Epithelial cell of esophagus (primary cell): ENCODE data around the gene FBXL3.

Experiments used
- DNase-seq: peaks from one replicate; pipeline ENCODE4 v3.0.0; 2010; ENCODE audit warnings: low read depth
- H3K4me3 ChIP-seq: 2 replicates; pipeline ENCODE4 v1.5.1; 2011; ENCODE audit warnings: mild to moderate bottlenecking, low read length, control low read depth
- CTCF ChIP-seq: IDR thresholded peaks from 2 replicates; pipeline ENCODE4 v1.5.1; 2011; ENCODE audit warnings: low read depth, mild to moderate bottlenecking, low read length, control low read depth, inconsistent platforms; ENCODE audit not compliant: insufficient read depth; ENCODE audit errors: missing control alignments

The FBXL3 gene

DNA sequence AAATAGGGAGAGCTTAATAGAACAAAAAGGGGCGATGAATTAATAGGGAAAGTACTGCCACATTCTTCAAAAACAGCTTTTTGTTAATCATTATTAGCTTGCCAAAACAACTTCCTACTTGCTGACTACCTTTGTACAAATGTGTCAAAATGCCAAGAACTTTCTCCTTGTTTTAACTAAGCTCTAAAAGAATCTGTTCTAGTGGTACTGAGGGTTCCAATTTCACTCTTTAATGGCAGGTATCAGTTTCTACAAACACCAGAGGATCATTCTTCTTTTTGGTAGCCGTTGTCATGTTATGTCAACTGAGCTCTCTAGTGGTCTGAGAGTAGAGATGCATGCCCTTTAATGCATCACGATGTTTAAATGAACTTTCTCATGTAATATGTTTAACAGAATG is 29.4 kb upstream of the FBXL3 start:
- DNase-seq: no peak
- H3K4me3 ChIP-seq: no peak overlapping the region
- no peak for TF ChIP-seq CTCF

- DNase-seq: no peak
- no peak for TF ChIP-seq CTCF
- H3K4me3 ChIP-seq: no peak overlapping the region
Observed at GRCh38 chr13:77055158-77055557, 28.2 kb upstream of the FBXL3 start.

DNA sequence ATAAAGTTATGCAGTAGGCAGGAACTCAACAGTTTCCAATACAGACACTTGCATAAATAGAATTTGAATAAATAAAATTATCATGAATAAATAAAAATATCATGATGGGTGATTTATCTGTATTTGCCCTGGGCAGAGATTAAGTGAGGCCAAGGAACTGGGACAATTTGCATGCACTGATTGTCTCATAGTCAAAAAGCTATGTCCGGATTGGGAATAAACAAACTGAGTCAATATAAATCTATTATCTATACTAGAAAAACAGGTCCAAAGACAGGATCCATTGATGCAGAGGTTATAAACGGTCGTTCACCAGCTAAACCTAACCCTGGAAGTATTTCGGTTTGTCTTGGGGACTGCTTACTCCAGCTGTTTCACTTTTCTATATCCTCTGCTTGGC is 26.2 kb upstream of the FBXL3 start:
- no peak for TF ChIP-seq CTCF
- no peak overlapping the region for H3K4me3 ChIP-seq
- no peak for DNase-seq

DNA sequence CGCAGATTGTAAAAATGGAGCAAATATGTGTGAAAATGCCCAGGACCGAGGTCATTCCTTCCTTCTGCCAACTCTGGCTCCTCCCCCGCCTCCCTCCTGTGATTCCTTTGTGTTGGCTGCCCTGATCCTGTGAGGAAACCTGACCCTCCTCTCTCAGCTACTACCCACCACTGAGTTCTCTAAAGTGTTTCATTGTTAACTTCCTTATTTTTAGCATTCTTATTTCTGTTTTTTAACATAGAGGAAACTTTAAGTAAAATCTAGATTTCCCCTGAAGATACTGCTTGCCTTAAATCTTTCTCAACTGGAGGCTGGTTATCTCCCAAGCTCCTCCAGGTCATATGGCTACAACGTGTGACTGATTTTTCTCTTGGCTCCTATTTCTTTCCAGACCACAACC is 21.7 kb upstream of the FBXL3 start:
- DNase-seq: no peak
- no peak for TF ChIP-seq CTCF
- no peak overlapping the region for H3K4me3 ChIP-seq

GRCh38 chr13:77047649-77048343 is 20.8 kb upstream of the FBXL3 start:
- no peak for DNase-seq
- H3K4me3 ChIP-seq: no peak overlapping the region
- TF ChIP-seq CTCF: no peak

DNA sequence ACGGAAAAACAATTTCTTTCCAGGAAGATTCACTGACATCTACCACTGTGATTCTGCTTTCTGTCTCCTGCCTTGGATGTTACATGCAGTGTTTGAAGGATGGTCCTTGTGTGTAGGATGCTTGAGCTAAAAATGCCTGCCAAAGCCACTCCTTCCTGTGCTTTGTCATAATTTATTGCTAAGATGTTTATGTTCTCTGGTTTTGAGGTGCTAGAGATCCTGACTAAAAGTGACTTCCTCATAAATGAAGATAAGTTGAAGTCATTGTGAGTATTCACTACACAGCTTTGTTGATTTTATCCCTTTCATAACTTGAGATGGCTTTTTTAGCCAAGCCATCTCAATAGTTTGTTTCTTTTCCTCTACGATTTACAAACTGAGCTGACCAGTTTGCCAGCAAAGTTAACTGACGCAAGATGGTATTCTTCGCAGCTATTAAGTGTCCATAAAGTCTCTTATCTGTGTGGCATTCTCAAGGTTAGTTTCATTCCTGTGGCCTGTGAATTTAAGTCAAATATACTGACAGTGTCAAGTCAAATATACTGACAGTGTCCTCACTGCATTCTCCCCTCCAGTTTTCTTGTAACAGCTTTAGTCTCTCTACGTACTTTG is 15.7 kb upstream of the FBXL3 start:
- DNase-seq: no peak
- H3K4me3 ChIP-seq: no peak overlapping the region
- no peak for TF ChIP-seq CTCF

DNA sequence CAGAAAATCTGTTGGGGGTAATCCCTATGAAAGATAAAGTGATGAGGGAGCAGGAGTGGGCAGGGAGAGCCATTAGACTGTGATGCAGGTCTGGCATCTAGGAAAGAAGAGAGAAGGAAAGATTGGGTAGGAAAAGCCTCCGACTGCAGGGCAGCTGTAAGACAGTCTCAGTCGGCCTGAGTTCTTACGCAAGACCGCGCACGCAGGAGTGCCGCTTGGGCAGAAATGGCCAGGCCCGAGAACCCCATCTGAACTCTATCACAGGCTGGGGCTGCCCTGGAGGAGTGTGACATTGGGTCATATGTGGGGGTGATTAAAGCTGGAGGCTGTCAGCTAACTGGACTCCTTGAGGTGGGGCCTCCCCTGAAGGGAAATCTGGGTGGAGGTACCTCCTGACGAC is 13.9 kb upstream of the FBXL3 start:
- no peak for TF ChIP-seq CTCF
- DNase-seq: no peak
- H3K4me3 ChIP-seq: no peak overlapping the region
